IMR-90 (cell line): ENCODE results near the gene PTPRN2. TPM values are rescaled to one million over a fixed set of nuclear protein-coding genes. Genes with fewer than 3 reads are reported as not detected.

Source experiments
- ATAC-seq: fragments of 200-7000 bp; cut with Tn5 transposase; 2 replicates; pipeline ENCODE4 v1.9.1; 2020; ENCODE audit warnings: low read depth, mild to moderate bottlenecking, moderate library complexity
- BruUV-seq: library from RNA; stranded (reverse); fragments of 400-500 nt; replicated peaks from 2 replicates; lab custom pipeline; 2021; lab: Mats Ljungman, UMichigan
- CTCF ChIA-PET: fragments of 300-600 bp; formaldehyde crosslinking; extraction: SDS; loops from one replicate; lab custom pipeline; 2021; ENCODE audit warnings: antibody characterized with exemption; lab: Yijun Ruan, JAX
- POLR2A ChIA-PET: fragments of 300-600 bp; sonication (Branson Sonifier 250); formaldehyde crosslinking; loops from one replicate; lab custom pipeline; 2022; ENCODE audit warnings: antibody characterized with exemption; ENCODE audit not compliant: unreplicated experiment; lab: Charles Lee
- DNase-seq: peaks from one replicate; pipeline ENCODE4 v3.0.0; 2013
- H2AFZ ChIP-seq: replicated peaks from 2 replicates; pipeline ENCODE3; 2013; ENCODE audit warnings: low read length, mild to moderate bottlenecking; ENCODE audit not compliant: poor library complexity
- H2AK5ac ChIP-seq: 2 replicates; pipeline ENCODE4 v1.6.1; 2013; ENCODE audit warnings: low read depth, low read length, inconsistent platforms
- H2AK9ac ChIP-seq: replicated peaks from 2 replicates; pipeline ENCODE3; 2013; ENCODE audit warnings: mild to moderate bottlenecking, low read depth, low read length, moderate library complexity; ENCODE audit not compliant: poor library complexity
- H2BK120ac ChIP-seq: 2 replicates; pipeline ENCODE4 v1.6.1; 2013; ENCODE audit warnings: low read depth, low read length, inconsistent platforms
- H2BK15ac ChIP-seq: 3 replicates; pipeline ENCODE4 v1.6.1; 2013; ENCODE audit warnings: low read depth, low read length, inconsistent platforms
- H2BK20ac ChIP-seq: 2 replicates; pipeline ENCODE4 v1.6.1; 2013; ENCODE audit warnings: low read depth, mild to moderate bottlenecking, inconsistent platforms, low read length, moderate library complexity
- H2BK5ac ChIP-seq: 2 replicates; pipeline ENCODE4 v1.6.1; 2013; ENCODE audit warnings: mild to moderate bottlenecking, low read depth, low read length, inconsistent platforms; ENCODE audit not compliant: poor library complexity, severe bottlenecking
- H3K14ac ChIP-seq: replicated peaks from 2 replicates; pipeline ENCODE4 v1.6.1; 2013; ENCODE audit warnings: low read depth, low read length, inconsistent platforms
- H3K18ac ChIP-seq: 2 replicates; pipeline ENCODE4 v1.6.1; 2013; ENCODE audit warnings: low read depth, low read length, control low read depth
- H3K23ac ChIP-seq: 2 replicates; pipeline ENCODE4 v1.6.1; 2013; ENCODE audit warnings: low read depth, low read length, inconsistent platforms
- H3K27ac ChIP-seq: 2 replicates; pipeline ENCODE4 v1.5.1; 2013; ENCODE audit warnings: mild to moderate bottlenecking, control low read depth, low read length; ENCODE audit not compliant: insufficient read depth
- H3K27me3 ChIP-seq: 2 replicates; pipeline ENCODE4 v1.6.1; 2013; ENCODE audit warnings: low read length; ENCODE audit not compliant: control insufficient read depth, insufficient read depth
- H3K36me3 ChIP-seq: 2 replicates; pipeline ENCODE4 v1.6.1; 2013; ENCODE audit warnings: low read length, mixed read lengths; ENCODE audit not compliant: control insufficient read depth, insufficient read depth
- H3K4ac ChIP-seq: 2 replicates; pipeline ENCODE4 v1.6.1; 2013; ENCODE audit warnings: low read depth, low read length, inconsistent platforms
- H3K4me1 ChIP-seq: 2 replicates; pipeline ENCODE4 v1.6.1; 2013; ENCODE audit warnings: low read length, mixed read lengths; ENCODE audit not compliant: control insufficient read depth, insufficient read depth
- H3K4me2 ChIP-seq: 2 replicates; pipeline ENCODE4 v1.6.1; 2013; ENCODE audit warnings: low read depth, mild to moderate bottlenecking, control low read depth, low read length, moderate library complexity
- H3K4me3 ChIP-seq: 2 replicates; pipeline ENCODE4 v1.5.1; 2013; ENCODE audit warnings: low read depth, mild to moderate bottlenecking, control low read depth, low read length, moderate library complexity; ENCODE audit not compliant: insufficient read depth
- H3K56ac ChIP-seq: 2 replicates; pipeline ENCODE4 v1.6.1; 2013; ENCODE audit warnings: low read length, inconsistent platforms; ENCODE audit not compliant: insufficient read depth; ENCODE audit errors: extremely low read depth
- H3K79me1 ChIP-seq, 2 experiments: 2 replicates each; pipeline ENCODE4 v1.6.1; 2013; ENCODE audit warnings: low read length in 2 of 2, inconsistent platforms in 1 of 2, low read depth in 1 of 2
- H3K9ac ChIP-seq: 2 replicates; pipeline ENCODE4 v1.6.1; 2013; ENCODE audit warnings: low read depth, low read length, control low read depth
- H3K9me1 ChIP-seq: 2 replicates; pipeline ENCODE4 v1.6.1; 2013; ENCODE audit warnings: low read length, inconsistent platforms; ENCODE audit not compliant: insufficient read depth
- H3K9me3 ChIP-seq: 2 replicates; pipeline ENCODE4 v1.6.1; 2013; ENCODE audit warnings: low read length; ENCODE audit not compliant: control insufficient read depth, insufficient read depth
- H4K20me1 ChIP-seq: 2 replicates; pipeline ENCODE4 v1.6.1; 2013; ENCODE audit warnings: low read length, inconsistent platforms; ENCODE audit not compliant: insufficient read depth
- H4K5ac ChIP-seq: 2 replicates; pipeline ENCODE4 v1.6.1; 2013; ENCODE audit warnings: mild to moderate bottlenecking, low read depth, low read length, control low read depth
- H4K8ac ChIP-seq, 2 experiments: 2 replicates each; pipeline ENCODE4 v1.6.1; 2013; ENCODE audit warnings: low read depth in 2 of 2, low read length in 2 of 2, control low read depth in 1 of 2, inconsistent platforms in 1 of 2
- H4K91ac ChIP-seq: 2 replicates; pipeline ENCODE4 v1.6.1; 2013; ENCODE audit warnings: low read depth, low read length, inconsistent platforms; ENCODE audit not compliant: insufficient read depth
- BHLHE40 ChIP-seq: fragments of 150-350 bp; IDR thresholded peaks from 2 replicates; pipeline ENCODE4 v1.6.1; 2016; ENCODE audit warnings: mild to moderate bottlenecking, low read depth, low read length
- CEBPB ChIP-seq: IDR thresholded peaks from 2 replicates; pipeline ENCODE4 v1.6.1; 2012; ENCODE audit warnings: low read depth, low read length, improper control_type of control experiment
- CHD1 ChIP-seq: IDR thresholded peaks from 2 replicates; pipeline ENCODE4 v1.6.1; 2012; ENCODE audit warnings: low read depth, low read length, improper control_type of control experiment
- FOS ChIP-seq: fragments of 150-350 bp; IDR thresholded peaks from 2 replicates; pipeline ENCODE4 v1.6.1; 2016; ENCODE audit warnings: low read depth, low read length
- MAFK ChIP-seq: IDR thresholded peaks from 2 replicates; pipeline ENCODE4 v1.6.1; 2012; ENCODE audit warnings: low read depth, low read length, improper control_type of control experiment
- MAZ ChIP-seq: IDR thresholded peaks from 2 replicates; pipeline ENCODE4 v1.6.1; 2012; ENCODE audit warnings: low read depth, mild to moderate bottlenecking, low read length, improper control_type of control experiment, moderate library complexity, borderline replicate concordance
- MXI1 ChIP-seq: IDR thresholded peaks from 2 replicates; pipeline ENCODE4 v1.6.1; 2012; ENCODE audit warnings: low read depth, mild to moderate bottlenecking, low read length, moderate library complexity, borderline replicate concordance
- NFE2L2 ChIP-seq: fragments of 150-350 bp; IDR thresholded peaks from 2 replicates; pipeline ENCODE4 v1.6.1; 2016; ENCODE audit warnings: low read depth, mild to moderate bottlenecking, low read length
- POLR2A ChIP-seq: IDR thresholded peaks from 2 replicates; pipeline ENCODE4 v1.6.1; 2012; ENCODE audit warnings: mild to moderate bottlenecking, low read depth, low read length
- RAD21 ChIP-seq: IDR thresholded peaks from 2 replicates; pipeline ENCODE4 v1.6.1; 2012; ENCODE audit warnings: low read length, improper control_type of control experiment
- RCOR1 ChIP-seq: IDR thresholded peaks from 2 replicates; pipeline ENCODE4 v1.6.1; 2012; ENCODE audit warnings: mild to moderate bottlenecking, low read length, improper control_type of control experiment; ENCODE audit not compliant: insufficient replicate concordance
- RFX5 ChIP-seq: IDR thresholded peaks from 2 replicates; pipeline ENCODE4 v1.8.0; 2012; ENCODE audit warnings: low read depth, mild to moderate bottlenecking, low read length, moderate library complexity
- SMC3 ChIP-seq: fragments of 150-350 bp; IDR thresholded peaks from 2 replicates; pipeline ENCODE4 v1.6.1; 2016; ENCODE audit warnings: low read depth, mild to moderate bottlenecking, antibody characterized with exemption, low read length, moderate library complexity
- USF2 ChIP-seq: fragments of 150-350 bp; IDR thresholded peaks from 2 replicates; pipeline ENCODE4 v1.6.1; 2017; ENCODE audit warnings: mild to moderate bottlenecking, antibody characterized with exemption, low read length, low read depth
- WGBS, 2 experiments: methylation state at CpG; one replicate each; pipeline versions ENCODE4 v1.1.5 to v1.1.7; 2013; ENCODE audit warnings: missing lambda C conversion rate in 2 of 2; ENCODE audit not compliant: insufficient read length in 1 of 2; ENCODE audit errors: extremely low coverage in 2 of 2; 5-methylcytosine and 5-hydroxymethylcytosine counted together
- dilution Hi-C: fragments of 300-500 bp; cut with HindIII; formaldehyde crosslinking; loops from one replicate; pipeline ENCODE4 v1.14.3; 2018; ENCODE audit warnings: low sequenced_read_pairs; ENCODE audit not compliant: unreplicated experiment
- in situ Hi-C: fragments of 300-500 bp; cut with MboI; formaldehyde crosslinking; loops from 3 replicates; pipeline ENCODE4 v1.14.3; 2019; ENCODE audit warnings: low sequenced_read_pairs, inconsistent platforms, mixed read lengths
- intact Hi-C: fragments of 100-400 bp; cut with micrococcal nuclease; formaldehyde crosslinking; loops from 2 replicates; pipeline ENCODE4 v1.10.0; 2022
- polyA plus RNA-seq, 3 experiments: library from polyadenylated mRNA; depleted of rRNA; stranded (reverse); fragments of >200 nt; gene quantifications; 2 replicates each; pipeline ENCODE4 v1.2.3, GENCODE V29; 2012; ENCODE audit warnings: low replicate concordance in 1 of 3
- total RNA-seq: library from RNA; depleted of rRNA; stranded (reverse); fragments of >200 nt; gene quantifications from 2 replicates; pipeline ENCODE4 v1.2.3, GENCODE V29; 2012
- TF ChIP-seq, protein P1 (sequence below): fragments of 150-350 bp; IDR thresholded peaks from 2 replicates; pipeline ENCODE4 v1.6.1; 2016; ENCODE audit warnings: low read depth, mild to moderate bottlenecking, low read length, moderate library complexity, borderline replicate concordance
- TF ChIP-seq, protein P2 (sequence below): conservative IDR thresholded peaks from 2 replicates; pipeline ENCODE4 v1.5.1; 2012; ENCODE audit warnings: mild to moderate bottlenecking, low read depth, low read length, improper control_type of control experiment

Gene PTPRN2
- total and polyA plus RNA-seq, 2 of the 4 experiments (the other 2 are of a cell fraction), result 0.03 TPM; not detected in 1

DNA sequence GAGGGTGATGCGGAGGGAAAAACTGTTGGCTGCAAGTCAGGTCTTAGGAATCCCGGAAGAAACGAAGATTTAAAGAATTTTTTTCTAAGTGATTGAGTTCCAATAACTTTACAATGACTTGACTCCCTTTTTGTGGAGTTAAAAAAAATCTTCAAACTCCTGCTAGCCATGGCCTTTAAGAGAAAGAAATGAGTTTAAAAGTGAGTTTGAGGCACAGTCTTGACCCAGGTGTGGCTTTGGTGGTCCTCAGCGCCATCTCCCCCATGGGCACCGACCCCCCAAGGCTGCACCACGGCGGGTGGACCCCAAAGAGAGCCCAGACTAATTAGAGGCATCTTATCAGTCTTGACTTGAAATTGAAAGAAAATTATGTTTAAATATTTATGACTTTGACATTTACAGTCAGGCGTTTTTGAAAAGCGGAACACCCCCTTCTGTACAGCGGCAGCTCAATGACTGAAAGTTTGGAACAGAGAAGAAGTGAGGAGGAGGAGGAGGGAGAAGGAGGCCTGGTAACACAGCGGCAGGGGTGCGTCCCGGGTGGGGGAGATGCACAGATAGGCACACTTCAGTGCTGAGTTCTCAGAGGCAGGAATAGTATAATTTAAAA lies 901.2 kb downstream of the PTPRN2 start:
- no peak overlapping the region for H3K27ac ChIP-seq
- H4K91ac ChIP-seq, result no peak overlapping the region
- no peaks in the 10 kb centered on the region for H4K20me1 ChIP-seq
- intact Hi-C loops, result no loop called here
- in situ Hi-C loops, result no loop called here
- no peak overlapping the region for H2AK9ac ChIP-seq
- no TSS peak for BruUV-seq
- no peak overlapping the region for H2BK120ac ChIP-seq
- H3K4me1 ChIP-seq, result no peaks in the 10 kb centered on the region
- CTCF ChIA-PET, result no interaction called here
- no peak overlapping the region for H3K18ac ChIP-seq
- no peaks in the 10 kb centered on the region for H3K9me3 ChIP-seq
- H3K23ac ChIP-seq, result no peak overlapping the region
- H3K36me3 ChIP-seq, result no peaks in the 10 kb centered on the region
- TF ChIP-seq SMC3 (no peak), RFX5 (no peak), MAFK (no peak), RCOR1 (no peak), NFE2L2 (no peak), FOS (no peak), CEBPB (no peak), RAD21 (no peak), MXI1 (no peak), CHD1 (no peak), MAZ (no peak), USF2 (no peak), POLR2A (no peak), BHLHE40 (no peak)
- TF ChIP-seq, protein P1, sequence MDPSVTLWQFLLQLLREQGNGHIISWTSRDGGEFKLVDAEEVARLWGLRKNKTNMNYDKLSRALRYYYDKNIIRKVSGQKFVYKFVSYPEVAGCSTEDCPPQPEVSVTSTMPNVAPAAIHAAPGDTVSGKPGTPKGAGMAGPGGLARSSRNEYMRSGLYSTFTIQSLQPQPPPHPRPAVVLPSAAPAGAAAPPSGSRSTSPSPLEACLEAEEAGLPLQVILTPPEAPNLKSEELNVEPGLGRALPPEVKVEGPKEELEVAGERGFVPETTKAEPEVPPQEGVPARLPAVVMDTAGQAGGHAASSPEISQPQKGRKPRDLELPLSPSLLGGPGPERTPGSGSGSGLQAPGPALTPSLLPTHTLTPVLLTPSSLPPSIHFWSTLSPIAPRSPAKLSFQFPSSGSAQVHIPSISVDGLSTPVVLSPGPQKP, result no peak
- TF ChIP-seq, protein P2, sequence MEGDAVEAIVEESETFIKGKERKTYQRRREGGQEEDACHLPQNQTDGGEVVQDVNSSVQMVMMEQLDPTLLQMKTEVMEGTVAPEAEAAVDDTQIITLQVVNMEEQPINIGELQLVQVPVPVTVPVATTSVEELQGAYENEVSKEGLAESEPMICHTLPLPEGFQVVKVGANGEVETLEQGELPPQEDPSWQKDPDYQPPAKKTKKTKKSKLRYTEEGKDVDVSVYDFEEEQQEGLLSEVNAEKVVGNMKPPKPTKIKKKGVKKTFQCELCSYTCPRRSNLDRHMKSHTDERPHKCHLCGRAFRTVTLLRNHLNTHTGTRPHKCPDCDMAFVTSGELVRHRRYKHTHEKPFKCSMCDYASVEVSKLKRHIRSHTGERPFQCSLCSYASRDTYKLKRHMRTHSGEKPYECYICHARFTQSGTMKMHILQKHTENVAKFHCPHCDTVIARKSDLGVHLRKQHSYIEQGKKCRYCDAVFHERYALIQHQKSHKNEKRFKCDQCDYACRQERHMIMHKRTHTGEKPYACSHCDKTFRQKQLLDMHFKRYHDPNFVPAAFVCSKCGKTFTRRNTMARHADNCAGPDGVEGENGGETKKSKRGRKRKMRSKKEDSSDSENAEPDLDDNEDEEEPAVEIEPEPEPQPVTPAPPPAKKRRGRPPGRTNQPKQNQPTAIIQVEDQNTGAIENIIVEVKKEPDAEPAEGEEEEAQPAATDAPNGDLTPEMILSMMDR, result no peak
- H2AK5ac ChIP-seq, result no peak overlapping the region
- no peak overlapping the region for H2AFZ ChIP-seq
- H4K8ac ChIP-seq, result no peak overlapping the region
- no peak overlapping the region for H2BK15ac ChIP-seq
- ATAC-seq (no peak), DNase-seq (no peak)
- H3K79me1 ChIP-seq, result no peaks in the 10 kb centered on the region
- POLR2A ChIA-PET, result no interaction called here
- no peak overlapping the region for H4K5ac ChIP-seq
- H3K56ac ChIP-seq, result no peak overlapping the region
- peaks cover 28% of the 10 kb centered on the region for H3K27me3 ChIP-seq
- dilution Hi-C loops, result no loop called here
- no peak overlapping the region for H3K4me2 ChIP-seq
- no peak overlapping the region for H2BK20ac ChIP-seq
- H3K4ac ChIP-seq, result no peak overlapping the region
- H3K9ac ChIP-seq, result no peak overlapping the region
- H2BK5ac ChIP-seq, result no peak overlapping the region
- no peaks in the 10 kb centered on the region for H3K9me1 ChIP-seq
- H3K4me3 ChIP-seq, result no peak overlapping the region
- WGBS, 2 experiments, result no CpG with 5 or more reads among the region's 13 CpGs
- no peak overlapping the region for H3K14ac ChIP-seq
